GM10248 (cell line): ENCODE results near the gene SPPL3.

Experiments
- CTCF ChIA-PET: fragments of 300-600 bp; sonication (Branson Sonifier 250); formaldehyde crosslinking; extraction: SDS; loops from one replicate; lab custom pipeline; 2021; ENCODE audit warnings: antibody characterized with exemption; lab: Yijun Ruan, JAX
- POLR2A ChIA-PET: fragments of 350-650 bp; sonication (Branson Sonifier 250); formaldehyde crosslinking; extraction: SDS; loops from one replicate; lab custom pipeline; 2020; ENCODE audit warnings: antibody characterized with exemption; lab: Yijun Ruan, JAX
- DNase-seq: peaks from one replicate; pipeline ENCODE4 v3.0.0; 2012; ENCODE audit errors: extremely low spot score
- CTCF ChIP-seq: IDR thresholded peaks from 2 replicates; pipeline ENCODE4 v1.5.1; 2012; ENCODE audit warnings: mild to moderate bottlenecking, low read depth; ENCODE audit errors: extremely low read depth, missing control alignments, control extremely low read depth

Gene SPPL3

GRCh38 chr12:120801146-120801545 lies 103.0 kb downstream of the SPPL3 start:
- ChIA-PET POLR2A (no interaction called here), CTCF (interaction anchor here (1.1 to 4.6 kb wide), 7 partner anchors 11 to 171 kb away, joined by 3 to 32 read pairs (median 6); no protein-coding TSS in a partner anchor)
- no peak for TF ChIP-seq CTCF
- no peak for DNase-seq

- TF ChIP-seq CTCF: no peak
- peak; percentile 18 for DNase-seq
- ChIA-PET POLR2A (no interaction called here), CTCF (interaction anchor here (1.1 to 4.6 kb wide), 10 partner anchors 12 to 171 kb away, joined by 3 to 32 read pairs (median 6); no protein-coding TSS in a partner anchor)
Observed at GRCh38 chr12:120800665-120801064, 103.5 kb downstream of the SPPL3 start.

GRCh38 chr12:120799243-120800045 lies 104.7 kb downstream of the SPPL3 start:
- no peak for TF ChIP-seq CTCF
- no peak for DNase-seq
- CTCF ChIA-PET: interaction anchor here (0.8 to 4.6 kb wide), 18 partner anchors 12 to 217 kb away, joined by 3 to 32 read pairs (median 4); no protein-coding TSS in a partner anchor
- POLR2A ChIA-PET: no interaction called here

- ChIA-PET CTCF (interaction anchor here (1.1 to 4.6 kb wide), 9 partner anchors 14 to 216 kb away, joined by 3 to 32 read pairs (median 5); no protein-coding TSS in a partner anchor), POLR2A (no interaction called here)
- no peak for TF ChIP-seq CTCF
- no peak for DNase-seq
Observed at GRCh38 chr12:120798696-120799095, 105.5 kb downstream of the SPPL3 start.

GRCh38 chr12:120797677-120798642 lies 106.2 kb downstream of the SPPL3 start:
- peak; percentile 22 for DNase-seq
- ChIA-PET POLR2A (no interaction called here), CTCF (interaction anchor here (1.1 to 4.6 kb wide), 9 partner anchors 12 to 215 kb away, joined by 3 to 32 read pairs (median 5); no protein-coding TSS in a partner anchor)
- TF ChIP-seq CTCF: no peak
